Breast epithelium (tissue), 3 donors: ENCODE results near the gene ZSWIM4.

Source experiments
- POLR2A ChIP-seq: fragments of 450-650 bp; IDR thresholded peaks from one replicate; pipeline ENCODE4 v1.6.1; 2016; ENCODE audit warnings: antibody characterized with exemption, mild to moderate bottlenecking, moderate library complexity
- POLR2AphosphoS5 ChIP-seq, 3 donors: sonication (generic); formaldehyde crosslinking; IDR thresholded peaks; one replicate each; pipeline ENCODE4 v1.6.1; 2017; ENCODE audit warnings: antibody characterized with exemption in 3 of 3
- TF ChIP-seq, protein P1 (sequence below), 3 donors: fragments of 450-650 bp; IDR thresholded peaks; one replicate each; pipeline ENCODE4 v1.5.1; 2016 to 2017; ENCODE audit warnings: antibody characterized with exemption in 3 of 3, mild to moderate bottlenecking in 3 of 3, moderate library complexity in 3 of 3

DNA sequence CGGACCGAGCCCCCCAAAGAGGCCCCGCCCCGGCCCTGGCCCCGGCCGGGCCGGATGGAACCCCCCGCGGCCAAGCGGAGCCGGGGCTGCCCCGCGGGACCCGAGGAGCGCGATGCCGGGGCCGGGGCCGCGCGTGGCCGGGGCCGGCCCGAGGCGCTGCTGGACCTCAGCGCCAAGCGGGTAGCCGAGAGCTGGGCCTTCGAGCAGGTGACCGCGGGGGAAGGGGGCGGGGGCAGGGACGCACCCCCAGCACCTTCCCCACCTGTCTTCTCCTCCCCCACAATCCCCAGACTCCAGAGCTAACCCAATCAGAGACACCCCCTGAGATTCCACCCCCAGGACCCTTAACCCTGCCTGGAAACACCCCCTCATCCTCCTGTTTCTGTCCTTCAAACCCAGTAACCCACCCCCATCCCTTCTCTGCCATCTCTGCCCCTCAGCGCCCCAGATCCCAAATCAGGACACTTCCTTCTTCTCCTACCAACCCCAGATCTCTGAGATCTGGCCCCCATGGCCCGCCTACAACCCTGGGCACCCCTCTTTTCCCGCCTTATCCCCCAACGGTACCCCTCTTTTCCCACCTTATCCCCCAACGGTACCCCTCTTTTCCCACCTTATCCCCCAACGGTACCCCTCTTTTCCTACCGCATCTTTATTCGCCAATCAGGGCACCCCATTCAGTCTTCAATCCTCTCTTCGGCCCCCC lies 505 bp downstream of the ZSWIM4 start:
- TF ChIP-seq, protein P1, sequence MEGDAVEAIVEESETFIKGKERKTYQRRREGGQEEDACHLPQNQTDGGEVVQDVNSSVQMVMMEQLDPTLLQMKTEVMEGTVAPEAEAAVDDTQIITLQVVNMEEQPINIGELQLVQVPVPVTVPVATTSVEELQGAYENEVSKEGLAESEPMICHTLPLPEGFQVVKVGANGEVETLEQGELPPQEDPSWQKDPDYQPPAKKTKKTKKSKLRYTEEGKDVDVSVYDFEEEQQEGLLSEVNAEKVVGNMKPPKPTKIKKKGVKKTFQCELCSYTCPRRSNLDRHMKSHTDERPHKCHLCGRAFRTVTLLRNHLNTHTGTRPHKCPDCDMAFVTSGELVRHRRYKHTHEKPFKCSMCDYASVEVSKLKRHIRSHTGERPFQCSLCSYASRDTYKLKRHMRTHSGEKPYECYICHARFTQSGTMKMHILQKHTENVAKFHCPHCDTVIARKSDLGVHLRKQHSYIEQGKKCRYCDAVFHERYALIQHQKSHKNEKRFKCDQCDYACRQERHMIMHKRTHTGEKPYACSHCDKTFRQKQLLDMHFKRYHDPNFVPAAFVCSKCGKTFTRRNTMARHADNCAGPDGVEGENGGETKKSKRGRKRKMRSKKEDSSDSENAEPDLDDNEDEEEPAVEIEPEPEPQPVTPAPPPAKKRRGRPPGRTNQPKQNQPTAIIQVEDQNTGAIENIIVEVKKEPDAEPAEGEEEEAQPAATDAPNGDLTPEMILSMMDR (IDR thresholded peaks at IDR 0.05): no peak
- TF ChIP-seq POLR2A (no peak), POLR2AphosphoS5 (IDR thresholded peaks at IDR 0.05) (no peak)
